HG03095 (cell line): ENCODE data around the gene POLR3A.

ENCODE experiments used
- ATAC-seq: cut with Tn5 transposase; IDR thresholded peaks from one replicate; pipeline ENCODE4 v1.9.1; 2021; ENCODE audit warnings: moderate library complexity; ENCODE audit not compliant: unreplicated experiment

The POLR3A gene

GRCh38 chr10:77983384-77984341, 45.7 kb downstream of the POLR3A start:
- ATAC-seq = no peak

- ATAC-seq = no peak
Measured at GRCh38 chr10:77981281-77981680, 48.0 kb downstream of the POLR3A start.

GRCh38 chr10:77979221-77979620, 50.1 kb downstream of the POLR3A start:
- ATAC-seq = no peak

GRCh38 chr10:77978360-77978759, 51.0 kb downstream of the POLR3A start:
- no peak for ATAC-seq

- no peak for ATAC-seq
Measured at GRCh38 chr10:77977934-77978333, 51.4 kb downstream of the POLR3A start.

- ATAC-seq = no peak
Measured at GRCh38 chr10:77977016-77977415, 52.3 kb downstream of the POLR3A start.

GRCh38 chr10:77975086-77975666, 54.1 kb downstream of the POLR3A start:
- no peak for ATAC-seq

- no peak for ATAC-seq
Measured at GRCh38 chr10:77974396-77975074, 54.8 kb downstream of the POLR3A start.

- ATAC-seq = no peak
Measured at GRCh38 chr10:77973276-77973675, 56.0 kb downstream of the POLR3A start.

- no peak for ATAC-seq
Measured at GRCh38 chr10:77972148-77972547, 57.2 kb downstream of the POLR3A start.

GRCh38 chr10:77971804-77972144, 57.5 kb downstream of the POLR3A start:
- no peak for ATAC-seq

GRCh38 chr10:77970869-77971803, 58.2 kb downstream of the POLR3A start:
- ATAC-seq = no peak

- ATAC-seq = no peak
Measured at GRCh38 chr10:77969114-77969513, 60.2 kb downstream of the POLR3A start.

- no peak for ATAC-seq
Measured at GRCh38 chr10:77967611-77968022, 61.7 kb downstream of the POLR3A start.

GRCh38 chr10:77965294-77965693, 64.0 kb downstream of the POLR3A start:
- ATAC-seq = no peak

- no peak for ATAC-seq
Measured at GRCh38 chr10:77964811-77965210, 64.5 kb downstream of the POLR3A start.

GRCh38 chr10:77963901-77964300, 65.4 kb downstream of the POLR3A start:
- ATAC-seq = no peak

GRCh38 chr10:77962350-77963146, 66.8 kb downstream of the POLR3A start:
- no peak for ATAC-seq

GRCh38 chr10:77961668-77962067, 67.6 kb downstream of the POLR3A start:
- no peak for ATAC-seq

- no peak for ATAC-seq
Measured at GRCh38 chr10:77960829-77961329, 68.4 kb downstream of the POLR3A start.
